ENCODE results near the gene GSAP. TPM values are rescaled to one million over a fixed set of nuclear protein-coding genes. Genes with fewer than 3 reads are reported as not detected.

Gene GSAP
- total RNA-seq, 1 experiment from 2014 or later: 23.3 TPM

DNA sequence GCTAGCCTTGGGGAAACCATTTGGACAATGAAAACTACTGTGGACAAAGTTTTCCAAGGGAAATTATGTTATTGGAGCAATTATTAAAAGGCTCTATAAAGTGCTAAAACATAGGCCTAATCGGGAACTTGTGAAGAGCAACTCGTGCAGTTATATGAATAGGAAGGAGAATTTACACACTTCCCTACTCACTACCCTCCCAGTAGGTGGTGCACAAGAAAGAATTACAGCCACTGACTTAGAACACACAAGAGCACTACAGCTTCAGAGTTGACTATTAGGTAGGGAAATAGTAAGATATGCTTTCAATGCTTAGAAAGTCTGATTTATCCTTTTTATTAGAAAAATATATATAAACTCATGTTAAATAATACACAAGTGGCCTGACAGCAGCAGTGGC lies 47.2 kb downstream of the GSAP start:
- no TSS peak for BruUV-seq (replicated peaks)
- CTCF ChIA-PET: no interaction called here
- Mint-ChIP-seq H3K27me3 (ENCODE audit: unreplicated experiment) (no peaks in the 10 kb centered on the region), H3K9me3 (ENCODE audit: low read depth, unreplicated experiment) (peaks cover 4% of the 10 kb centered on the region), H3K4me3 (ENCODE audit: low read depth, unreplicated experiment) (no peak overlapping the region), H3K27ac (ENCODE audit: unreplicated experiment) (no peak overlapping the region), H3K4me1 (ENCODE audit: low read depth, unreplicated experiment) (no peaks in the 10 kb centered on the region), H3K36me3 (ENCODE audit: insufficient read depth, unreplicated experiment) (peaks cover 7% of the 10 kb centered on the region)
- DNase-seq: no peak
- intact Hi-C loops (cut with micrococcal nuclease; ENCODE audit: unreplicated experiment): no loop called here
- TF ChIP-seq, protein P1, sequence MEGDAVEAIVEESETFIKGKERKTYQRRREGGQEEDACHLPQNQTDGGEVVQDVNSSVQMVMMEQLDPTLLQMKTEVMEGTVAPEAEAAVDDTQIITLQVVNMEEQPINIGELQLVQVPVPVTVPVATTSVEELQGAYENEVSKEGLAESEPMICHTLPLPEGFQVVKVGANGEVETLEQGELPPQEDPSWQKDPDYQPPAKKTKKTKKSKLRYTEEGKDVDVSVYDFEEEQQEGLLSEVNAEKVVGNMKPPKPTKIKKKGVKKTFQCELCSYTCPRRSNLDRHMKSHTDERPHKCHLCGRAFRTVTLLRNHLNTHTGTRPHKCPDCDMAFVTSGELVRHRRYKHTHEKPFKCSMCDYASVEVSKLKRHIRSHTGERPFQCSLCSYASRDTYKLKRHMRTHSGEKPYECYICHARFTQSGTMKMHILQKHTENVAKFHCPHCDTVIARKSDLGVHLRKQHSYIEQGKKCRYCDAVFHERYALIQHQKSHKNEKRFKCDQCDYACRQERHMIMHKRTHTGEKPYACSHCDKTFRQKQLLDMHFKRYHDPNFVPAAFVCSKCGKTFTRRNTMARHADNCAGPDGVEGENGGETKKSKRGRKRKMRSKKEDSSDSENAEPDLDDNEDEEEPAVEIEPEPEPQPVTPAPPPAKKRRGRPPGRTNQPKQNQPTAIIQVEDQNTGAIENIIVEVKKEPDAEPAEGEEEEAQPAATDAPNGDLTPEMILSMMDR (IDR thresholded peaks at IDR 0.05; ENCODE audit: unreplicated experiment): no peak

DNA sequence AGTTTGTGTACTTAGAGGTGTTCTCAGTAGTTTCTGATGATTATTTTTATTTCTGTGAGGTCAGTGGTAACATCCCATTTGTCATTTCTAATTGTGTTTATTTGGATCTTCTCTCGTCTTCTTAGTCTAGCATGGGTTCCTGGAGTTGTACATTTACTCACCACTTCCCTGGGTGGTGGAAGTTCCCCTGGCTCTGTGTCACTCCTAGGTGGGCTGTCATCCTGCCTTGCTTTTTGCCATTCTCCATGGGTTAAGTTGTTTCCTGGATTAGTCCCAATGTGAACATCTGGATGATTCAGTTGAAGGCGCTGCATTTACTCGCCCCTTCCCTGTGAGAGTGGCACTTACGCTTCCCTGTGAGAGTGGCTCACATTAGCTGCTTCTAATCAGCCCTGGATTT lies 48.2 kb downstream of the GSAP start:
- Mint-ChIP-seq H3K36me3 (ENCODE audit: insufficient read depth, unreplicated experiment) (peaks cover 7% of the 10 kb centered on the region), H3K27me3 (ENCODE audit: unreplicated experiment) (no peaks in the 10 kb centered on the region), H3K27ac (ENCODE audit: unreplicated experiment) (no peak overlapping the region), H3K4me1 (ENCODE audit: low read depth, unreplicated experiment) (no peaks in the 10 kb centered on the region), H3K9me3 (ENCODE audit: low read depth, unreplicated experiment) (peaks cover 4% of the 10 kb centered on the region), H3K4me3 (ENCODE audit: low read depth, unreplicated experiment) (no peak overlapping the region)
- CTCF ChIA-PET: no interaction called here
- TF ChIP-seq, protein P1 (IDR thresholded peaks at IDR 0.05; ENCODE audit: unreplicated experiment): no peak
- intact Hi-C loops (cut with micrococcal nuclease; ENCODE audit: unreplicated experiment): no loop called here
- DNase-seq: no peak
- BruUV-seq (replicated peaks): no TSS peak

DNA sequence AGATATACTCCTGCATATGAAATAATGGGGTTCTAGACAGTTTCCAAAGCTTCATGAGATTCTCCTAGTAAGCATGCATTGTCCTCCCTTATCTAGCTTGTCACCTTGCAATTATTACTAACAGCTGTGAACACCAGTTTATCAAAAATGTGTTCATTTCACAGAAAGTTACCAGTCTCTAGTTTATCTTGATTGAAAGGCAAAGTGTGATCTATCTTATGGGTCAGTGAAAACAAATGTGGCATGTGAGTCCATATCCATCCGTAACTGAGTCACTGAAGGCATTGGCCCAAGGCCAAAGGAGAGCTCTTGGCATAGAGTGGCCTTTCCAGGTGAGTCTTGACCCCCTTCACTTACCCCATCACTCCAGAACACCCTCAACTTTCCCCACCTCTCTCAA lies 53.2 kb downstream of the GSAP start:
- intact Hi-C loops (cut with micrococcal nuclease; ENCODE audit: unreplicated experiment): no loop called here
- Mint-ChIP-seq H3K27me3 (ENCODE audit: unreplicated experiment) (no peaks in the 10 kb centered on the region), H3K27ac (ENCODE audit: unreplicated experiment) (no peak overlapping the region), H3K36me3 (ENCODE audit: insufficient read depth, unreplicated experiment) (peaks cover 7% of the 10 kb centered on the region), H3K4me3 (ENCODE audit: low read depth, unreplicated experiment) (no peak overlapping the region), H3K4me1 (ENCODE audit: low read depth, unreplicated experiment) (peaks cover 17% of the 10 kb centered on the region), H3K9me3 (ENCODE audit: low read depth, unreplicated experiment) (peaks cover 4% of the 10 kb centered on the region)
- CTCF ChIA-PET: no interaction called here
- TF ChIP-seq, protein P1 (IDR thresholded peaks at IDR 0.05; ENCODE audit: unreplicated experiment): no peak
- no TSS peak for BruUV-seq (replicated peaks)
- no peak for DNase-seq

DNA sequence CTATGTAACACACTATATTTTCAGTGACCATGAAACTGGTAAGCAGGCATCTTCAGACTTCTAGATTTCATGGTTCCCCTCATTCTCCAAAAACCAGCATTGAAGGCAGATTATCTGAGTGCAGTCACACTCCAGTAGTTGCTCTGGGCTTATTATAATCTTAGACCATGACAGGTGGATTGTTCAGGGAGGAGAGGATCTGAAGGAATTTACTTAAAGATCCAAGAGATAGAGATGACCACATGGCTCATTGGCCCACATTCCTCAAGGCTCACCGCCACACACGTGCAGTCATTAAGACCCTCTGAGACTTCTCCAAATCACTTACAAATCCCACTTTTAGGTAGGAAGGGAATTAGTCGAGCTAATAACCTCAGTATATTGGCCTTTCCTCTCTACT lies 55.2 kb downstream of the GSAP start:
- H3K4me1 Mint-ChIP-seq (ENCODE audit: low read depth, unreplicated experiment): peaks cover 17% of the 10 kb centered on the region
- BruUV-seq (replicated peaks): no TSS peak
- H3K9me3 Mint-ChIP-seq (ENCODE audit: low read depth, unreplicated experiment): no peaks in the 10 kb centered on the region
- no peak overlapping the region for H3K4me3 Mint-ChIP-seq (ENCODE audit: low read depth, unreplicated experiment)
- CTCF ChIA-PET: no interaction called here
- H3K27me3 Mint-ChIP-seq (ENCODE audit: unreplicated experiment): no peaks in the 10 kb centered on the region
- TF ChIP-seq, protein P1 (IDR thresholded peaks at IDR 0.05; ENCODE audit: unreplicated experiment): no peak
- H3K36me3 Mint-ChIP-seq (ENCODE audit: insufficient read depth, unreplicated experiment): peaks cover 5% of the 10 kb centered on the region
- no peak for DNase-seq
- no peak overlapping the region for H3K27ac Mint-ChIP-seq (ENCODE audit: unreplicated experiment)
- intact Hi-C loops (cut with micrococcal nuclease; ENCODE audit: unreplicated experiment): no loop called here
